HUES64 (cell line): ENCODE measurements around the gene CDCA5.

Experiments
- H3K27ac ChIP-seq: 2 replicates; pipeline ENCODE4 v1.7.0; 2013; ENCODE audit warnings: low read depth, low read length, inconsistent platforms
- H3K27me3 ChIP-seq: 2 replicates; pipeline ENCODE4 v1.6.1; 2013; ENCODE audit warnings: mild to moderate bottlenecking, low read length; ENCODE audit not compliant: insufficient read depth
- H3K36me3 ChIP-seq: 2 replicates; pipeline ENCODE4 v1.6.1; 2013; ENCODE audit warnings: mild to moderate bottlenecking, low read length; ENCODE audit not compliant: insufficient read depth
- H3K4me1 ChIP-seq: 2 replicates; pipeline ENCODE4 v1.6.1; 2013; ENCODE audit warnings: mild to moderate bottlenecking, low read length, moderate library complexity; ENCODE audit not compliant: insufficient read depth
- H3K4me3 ChIP-seq: 2 replicates; pipeline ENCODE4 v1.5.1; 2013; ENCODE audit warnings: mild to moderate bottlenecking, low read length, moderate library complexity
- H3K9ac ChIP-seq: 2 replicates; pipeline ENCODE4 v1.6.1; 2013; ENCODE audit warnings: mild to moderate bottlenecking, low read depth, low read length
- H3K9me3 ChIP-seq: 2 replicates; pipeline ENCODE4 v1.6.1; 2013; ENCODE audit warnings: low read depth, low read length; ENCODE audit not compliant: insufficient read depth
- WGBS: fragments of 150-250, 120-280 bp; methylation state at CpG from one replicate; pipeline ENCODE4 v1.1.7; 2013; ENCODE audit warnings: missing lambda C conversion rate; 5-methylcytosine and 5-hydroxymethylcytosine counted together

CDCA5 gene

GRCh38 chr11:65078786-65079342 lies 5.0 kb downstream of the CDCA5 start:
- Histone ChIP-seq H3K36me3 (peaks cover 65% of the 10 kb centered on the region), H3K27ac (no peak overlapping the region), H3K27me3 (no peaks in the 10 kb centered on the region), H3K4me1 (peaks cover 6% of the 10 kb centered on the region; the same call in 1 of the 2 replicates), H3K9ac (no peak overlapping the region), H3K4me3 (no peak overlapping the region), H3K9me3 (no peaks in the 10 kb centered on the region)
- 90% methylated on average over 9 of the region's 9 CpGs for WGBS

- H3K4me3 ChIP-seq: no peak overlapping the region
- H3K27me3 ChIP-seq: no peaks in the 10 kb centered on the region
- 89% methylated on average over 3 of the region's 3 CpGs for WGBS
- H3K9ac ChIP-seq: no peak overlapping the region
- peaks cover 65% of the 10 kb centered on the region for H3K36me3 ChIP-seq
- H3K4me1 ChIP-seq: peaks cover 6% of the 10 kb centered on the region; the same call in 1 of the 2 replicates
- H3K27ac ChIP-seq: no peak overlapping the region
- H3K9me3 ChIP-seq: no peaks in the 10 kb centered on the region
Observed at GRCh38 chr11:65078151-65078550, 5.7 kb downstream of the CDCA5 start.

GRCh38 chr11:65077451-65077850 lies 6.4 kb downstream of the CDCA5 start:
- Histone ChIP-seq H3K36me3 (peaks cover 60% of the 10 kb centered on the region), H3K9me3 (no peaks in the 10 kb centered on the region), H3K4me1 (no peaks in the 10 kb centered on the region), H3K27ac (no peak overlapping the region), H3K27me3 (no peaks in the 10 kb centered on the region), H3K9ac (no peak overlapping the region), H3K4me3 (no peak overlapping the region)
- WGBS: 96% methylated on average over 4 of the region's 4 CpGs

- H3K27ac ChIP-seq: no peak overlapping the region
- H3K27me3 ChIP-seq: no peaks in the 10 kb centered on the region
- no peak overlapping the region for H3K9ac ChIP-seq
- WGBS: 76% methylated on average over 1 of the region's 1 CpG
- no peak overlapping the region for H3K4me3 ChIP-seq
- peaks cover 18% of the 10 kb centered on the region for H3K36me3 ChIP-seq
- H3K4me1 ChIP-seq: peaks cover 1% of the 10 kb centered on the region; the same call in 1 of the 2 replicates
- no peaks in the 10 kb centered on the region for H3K9me3 ChIP-seq
Observed at GRCh38 chr11:65072631-65072966, 11.2 kb downstream of the CDCA5 start.

GRCh38 chr11:65071907-65072630 lies 11.8 kb downstream of the CDCA5 start:
- Histone ChIP-seq H3K4me3 (no peak overlapping the region), H3K9ac (no peak overlapping the region), H3K36me3 (peaks cover 12% of the 10 kb centered on the region), H3K9me3 (no peaks in the 10 kb centered on the region), H3K27me3 (no peaks in the 10 kb centered on the region), H3K27ac (no peak overlapping the region), H3K4me1 (peaks cover 7% of the 10 kb centered on the region)
- WGBS: 80% methylated on average over 4 of the region's 4 CpGs

- no peak overlapping the region for H3K9ac ChIP-seq
- H3K36me3 ChIP-seq: no peaks in the 10 kb centered on the region
- H3K9me3 ChIP-seq: no peaks in the 10 kb centered on the region
- WGBS: 83% methylated on average over 9 of the region's 9 CpGs
- no peak overlapping the region for H3K4me3 ChIP-seq
- H3K27me3 ChIP-seq: no peaks in the 10 kb centered on the region
- no peak overlapping the region for H3K27ac ChIP-seq
- peaks cover 17% of the 10 kb centered on the region for H3K4me1 ChIP-seq
Observed at GRCh38 chr11:65069217-65069616, 14.6 kb downstream of the CDCA5 start.

GRCh38 chr11:65067446-65067845 lies 16.4 kb downstream of the CDCA5 start:
- peak overlapping the region; percentile 14 for H3K27ac ChIP-seq
- no peaks in the 10 kb centered on the region for H3K27me3 ChIP-seq
- H3K4me3 ChIP-seq: no peak overlapping the region
- WGBS: 86% methylated on average over 10 of the region's 10 CpGs
- peaks cover 17% of the 10 kb centered on the region for H3K4me1 ChIP-seq
- H3K9ac ChIP-seq: no peak overlapping the region
- H3K36me3 ChIP-seq: no peaks in the 10 kb centered on the region
- no peaks in the 10 kb centered on the region for H3K9me3 ChIP-seq

- Histone ChIP-seq H3K9me3 (no peaks in the 10 kb centered on the region), H3K27ac (peak overlapping the region; percentile 14; the same call in 1 of the 2 replicates), H3K4me3 (no peak overlapping the region; the same call in 1 of the 2 replicates), H3K4me1 (peaks cover 17% of the 10 kb centered on the region), H3K36me3 (no peaks in the 10 kb centered on the region), H3K9ac (peak overlapping the region; percentile 54), H3K27me3 (no peaks in the 10 kb centered on the region)
- 59% methylated on average over 4 of the region's 4 CpGs for WGBS
Observed at GRCh38 chr11:65066805-65067291, 17.0 kb downstream of the CDCA5 start.

GRCh38 chr11:65066315-65066714 lies 17.5 kb downstream of the CDCA5 start:
- Histone ChIP-seq H3K4me3 (no peak overlapping the region; the same call in 1 of the 2 replicates), H3K9ac (peak overlapping the region; percentile 54), H3K9me3 (no peaks in the 10 kb centered on the region), H3K27me3 (no peaks in the 10 kb centered on the region), H3K27ac (peak overlapping the region; percentile 14; the same call in 1 of the 2 replicates), H3K36me3 (no peaks in the 10 kb centered on the region), H3K4me1 (peaks cover 17% of the 10 kb centered on the region)
- WGBS: 83% methylated on average over 11 of the region's 11 CpGs

GRCh38 chr11:65065851-65066250 lies 18.0 kb downstream of the CDCA5 start:
- Histone ChIP-seq H3K4me3 (no peak overlapping the region), H3K9me3 (no peaks in the 10 kb centered on the region), H3K27ac (no peak overlapping the region), H3K36me3 (no peaks in the 10 kb centered on the region), H3K4me1 (peaks cover 17% of the 10 kb centered on the region), H3K27me3 (no peaks in the 10 kb centered on the region), H3K9ac (no peak overlapping the region)
- 87% methylated on average over 7 of the region's 7 CpGs for WGBS

GRCh38 chr11:65064847-65065240 lies 19.0 kb downstream of the CDCA5 start:
- H3K27ac ChIP-seq: no peak overlapping the region
- no peaks in the 10 kb centered on the region for H3K36me3 ChIP-seq
- no peaks in the 10 kb centered on the region for H3K27me3 ChIP-seq
- H3K4me3 ChIP-seq: no peak overlapping the region
- H3K4me1 ChIP-seq: peaks cover 17% of the 10 kb centered on the region
- H3K9me3 ChIP-seq: no peaks in the 10 kb centered on the region
- no peak overlapping the region for H3K9ac ChIP-seq
- 96% methylated on average over 4 of the region's 4 CpGs for WGBS
